ENCODE data around the gene MAST3.
"Not testable (repeated sequence)": the region's sequence is repeated elsewhere in the genome, so short reads cannot be mapped to it uniquely, and the experiment has no call there.

DNA sequence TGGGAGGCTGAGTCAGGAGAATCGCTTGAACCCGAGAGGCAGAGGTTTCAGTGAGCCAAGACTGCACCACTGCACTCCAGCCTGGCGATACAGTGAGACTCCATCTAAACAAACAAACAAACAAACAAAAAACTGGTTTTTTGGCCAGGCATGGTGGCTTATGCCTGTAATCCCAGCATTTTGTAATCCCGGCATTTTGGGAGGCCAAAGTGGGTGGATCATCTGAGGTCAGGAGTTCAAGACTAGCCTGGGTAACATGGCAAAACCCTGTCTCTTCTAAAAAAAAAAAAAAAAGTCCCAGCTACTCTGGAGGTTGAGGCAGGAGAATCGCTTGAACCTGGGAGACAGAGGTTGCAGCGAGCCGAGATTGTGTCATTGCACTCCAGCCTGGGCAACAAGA lies 7.7 kb downstream of the MAST3 start:
- TF ChIP-seq SP1 (IDR thresholded peaks at IDR 0.05); SP1 (CRISPR knock-in tag; IDR thresholded peaks at IDR 0.05); KDM6A (CRISPR knock-in tag; IDR thresholded peaks at IDR 0.05; ENCODE audit: low read depth); SALL2 (CRISPR knock-in tag; IDR thresholded peaks at IDR 0.05); ZNF143 (CRISPR knock-in tag; IDR thresholded peaks at IDR 0.05); SIN3A (IDR thresholded peaks at IDR 0.05; ENCODE audit: borderline replicate concordance, low read depth, low read length); RARA (CRISPR knock-in tag; IDR thresholded peaks at IDR 0.05); MAFK (conservative IDR thresholded peaks at IDR 0.05 in 1 of 2, IDR thresholded peaks at IDR 0.05 in 1 of 2; ENCODE audit: low read length in 2 of 2): not testable (repeated sequence)

Measured in HepG2 (cell line).